Neuron (in vitro differentiated cells): ENCODE data around the gene TTC27.
"Not testable (repeated sequence)": the region's sequence is repeated elsewhere in the genome, so short reads cannot be mapped to it uniquely, and the experiment has no call there.

ENCODE experiments used
- H2AFZ ChIP-seq: one replicate; pipeline ENCODE4 v1.6.1; 2013; ENCODE audit warnings: low read depth, mild to moderate bottlenecking, inconsistent platforms, low read length, moderate library complexity
- H3K27me3 ChIP-seq: one replicate; pipeline ENCODE4 v1.6.1; 2013; ENCODE audit warnings: low read length; ENCODE audit not compliant: insufficient read depth
- H3K36me3 ChIP-seq: one replicate; pipeline ENCODE4 v1.6.1; 2013; ENCODE audit warnings: low read length; ENCODE audit not compliant: insufficient read depth
- H3K4me1 ChIP-seq: one replicate; pipeline ENCODE4 v1.6.1; 2013; ENCODE audit warnings: low read length; ENCODE audit not compliant: insufficient read depth
- H3K4me3 ChIP-seq: 2 replicates; pipeline ENCODE4 v1.5.1; 2013; ENCODE audit warnings: mild to moderate bottlenecking, low read length, moderate library complexity
- H3K9me3 ChIP-seq: one replicate; pipeline ENCODE4 v1.6.1; 2013; ENCODE audit warnings: low read length

Gene TTC27

GRCh38 chr2:32752952-32753351 lies 125.1 kb downstream of the TTC27 start:
- H3K9me3 ChIP-seq, result no peaks in the 10 kb centered on the region
- no peaks in the 10 kb centered on the region for H3K4me1 ChIP-seq
- H3K36me3 ChIP-seq, result no peaks in the 10 kb centered on the region
- no peaks in the 10 kb centered on the region for H3K27me3 ChIP-seq
- H3K4me3 ChIP-seq, result no peak overlapping the region
- no peak overlapping the region for H2AFZ ChIP-seq

- H3K36me3 ChIP-seq, H3K4me3 ChIP-seq, H3K9me3 ChIP-seq, H2AFZ ChIP-seq, H3K27me3 ChIP-seq, H3K4me1 ChIP-seq: not testable (repeated sequence)
Measured at GRCh38 chr2:32754676-32755075, 126.8 kb downstream of the TTC27 start.

- Histone ChIP-seq H3K27me3 (no peaks in the 10 kb centered on the region), H3K9me3 (no peaks in the 10 kb centered on the region), H3K36me3 (no peaks in the 10 kb centered on the region), H3K4me1 (no peaks in the 10 kb centered on the region), H3K4me3 (no peak overlapping the region), H2AFZ (no peak overlapping the region)
Measured at GRCh38 chr2:32755666-32756065, 127.8 kb downstream of the TTC27 start.

- no peak overlapping the region for H2AFZ ChIP-seq
- H3K4me3 ChIP-seq, result no peak overlapping the region
- no peaks in the 10 kb centered on the region for H3K4me1 ChIP-seq
- H3K36me3 ChIP-seq, result no peaks in the 10 kb centered on the region
- H3K27me3 ChIP-seq, result no peaks in the 10 kb centered on the region
- no peaks in the 10 kb centered on the region for H3K9me3 ChIP-seq
Measured at GRCh38 chr2:32756074-32756727, 128.4 kb downstream of the TTC27 start.

GRCh38 chr2:32758232-32758631 lies 130.4 kb downstream of the TTC27 start:
- Histone ChIP-seq H3K9me3 (no peaks in the 10 kb centered on the region), H3K4me3 (no peak overlapping the region), H3K27me3 (no peaks in the 10 kb centered on the region), H3K36me3 (no peaks in the 10 kb centered on the region), H3K4me1 (no peaks in the 10 kb centered on the region), H2AFZ (no peak overlapping the region)

- no peaks in the 10 kb centered on the region for H3K4me1 ChIP-seq
- H3K4me3 ChIP-seq, result no peak overlapping the region
- H3K9me3 ChIP-seq, result no peaks in the 10 kb centered on the region
- no peak overlapping the region for H2AFZ ChIP-seq
- no peaks in the 10 kb centered on the region for H3K36me3 ChIP-seq
- no peaks in the 10 kb centered on the region for H3K27me3 ChIP-seq
Measured at GRCh38 chr2:32760628-32761027, 132.8 kb downstream of the TTC27 start.

GRCh38 chr2:32768387-32769174 lies 140.7 kb downstream of the TTC27 start:
- H3K27me3 ChIP-seq, result no peaks in the 10 kb centered on the region
- no peak overlapping the region for H3K4me3 ChIP-seq
- no peaks in the 10 kb centered on the region for H3K36me3 ChIP-seq
- no peaks in the 10 kb centered on the region for H3K4me1 ChIP-seq
- no peaks in the 10 kb centered on the region for H3K9me3 ChIP-seq
- H2AFZ ChIP-seq, result no peak overlapping the region

- Histone ChIP-seq H3K4me3 (no peak overlapping the region), H2AFZ (no peak overlapping the region), H3K36me3 (no peaks in the 10 kb centered on the region), H3K27me3 (no peaks in the 10 kb centered on the region), H3K4me1 (no peaks in the 10 kb centered on the region), H3K9me3 (no peaks in the 10 kb centered on the region)
Measured at GRCh38 chr2:32770360-32770759, 142.5 kb downstream of the TTC27 start.

GRCh38 chr2:32772638-32773447 lies 145.0 kb downstream of the TTC27 start:
- Histone ChIP-seq H3K27me3 (no peaks in the 10 kb centered on the region), H3K4me1 (no peaks in the 10 kb centered on the region), H3K9me3 (no peaks in the 10 kb centered on the region), H3K36me3 (no peaks in the 10 kb centered on the region), H3K4me3 (no peak overlapping the region), H2AFZ (no peak overlapping the region)

GRCh38 chr2:32773448-32773808 lies 145.6 kb downstream of the TTC27 start:
- H3K27me3 ChIP-seq, result no peaks in the 10 kb centered on the region
- no peaks in the 10 kb centered on the region for H3K36me3 ChIP-seq
- no peaks in the 10 kb centered on the region for H3K9me3 ChIP-seq
- no peaks in the 10 kb centered on the region for H3K4me1 ChIP-seq
- H3K4me3 ChIP-seq, result no peak overlapping the region
- no peak overlapping the region for H2AFZ ChIP-seq

GRCh38 chr2:32775954-32776353 lies 148.1 kb downstream of the TTC27 start:
- H3K27me3 ChIP-seq, result no peaks in the 10 kb centered on the region
- no peak overlapping the region for H3K4me3 ChIP-seq
- H3K4me1 ChIP-seq, result no peaks in the 10 kb centered on the region
- no peak overlapping the region for H2AFZ ChIP-seq
- H3K36me3 ChIP-seq, result no peaks in the 10 kb centered on the region
- H3K9me3 ChIP-seq, result peaks cover 5% of the 10 kb centered on the region

GRCh38 chr2:32777714-32778113 lies 149.9 kb downstream of the TTC27 start:
- no peaks in the 10 kb centered on the region for H3K4me1 ChIP-seq
- no peaks in the 10 kb centered on the region for H3K27me3 ChIP-seq
- peaks cover 8% of the 10 kb centered on the region for H3K9me3 ChIP-seq
- no peak overlapping the region for H2AFZ ChIP-seq
- H3K4me3 ChIP-seq, result no peak overlapping the region
- no peaks in the 10 kb centered on the region for H3K36me3 ChIP-seq

GRCh38 chr2:32780961-32781360 lies 153.1 kb downstream of the TTC27 start:
- H3K4me1 ChIP-seq, result no peaks in the 10 kb centered on the region
- H3K27me3 ChIP-seq, result no peaks in the 10 kb centered on the region
- no peak overlapping the region for H3K4me3 ChIP-seq

More at GRCh38 chr2:32780961-32781360, 153.1 kb downstream of the TTC27 start:
- peaks cover 8% of the 10 kb centered on the region for H3K9me3 ChIP-seq
- H3K36me3 ChIP-seq, result no peaks in the 10 kb centered on the region
- no peak overlapping the region for H2AFZ ChIP-seq
